Germinal center (tissue), 1 donor: Measurements from ENCODE around the gene CEACAM3.

Source experiments
- DNase-seq: peaks from one replicate; pipeline ENCODE4 v3.0.0; 2012; ENCODE audit warnings: mixed read lengths, low spot score

CEACAM3 gene

DNA sequence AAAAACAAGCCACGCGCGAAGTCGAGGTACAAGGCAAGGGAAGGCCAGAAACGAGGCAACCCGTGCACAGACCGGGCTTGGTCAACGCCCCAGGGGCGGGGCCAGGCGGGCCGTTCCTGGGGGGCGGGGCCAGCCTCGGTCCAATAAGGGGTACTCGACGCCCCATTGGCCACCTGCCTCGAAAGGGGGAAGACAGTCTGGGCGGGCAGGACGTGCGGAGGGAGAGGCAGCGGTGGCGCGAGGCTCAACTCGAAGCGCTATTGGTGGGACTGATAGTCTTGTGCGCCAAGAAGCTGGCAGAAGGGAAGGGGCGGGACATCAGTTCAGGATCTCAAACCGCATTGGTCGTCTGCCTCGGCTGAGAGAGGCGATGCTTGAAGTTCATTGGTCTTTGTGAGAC lies 48.2 kb downstream of the CEACAM3 start, which contains the start of gene LYPD4:
Gene LYPD4 (minus strand): TSS at position 83 of the 400 bp plus-strand sequence. CDS start 5,398 bp downstream, outside the sequence.
- DNase-seq = no peak

DNA sequence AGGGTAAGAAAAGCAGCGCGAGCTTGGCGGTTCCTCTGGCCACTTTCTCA lies 48.4 kb downstream of the CEACAM3 start, which contains the start of gene DMRTC2:
Gene DMRTC2 (plus strand): TSS at position 42 of the 50 bp plus-strand sequence. CDS start 2,387 bp downstream, outside the sequence.
- DNase-seq = no peak

DNA sequence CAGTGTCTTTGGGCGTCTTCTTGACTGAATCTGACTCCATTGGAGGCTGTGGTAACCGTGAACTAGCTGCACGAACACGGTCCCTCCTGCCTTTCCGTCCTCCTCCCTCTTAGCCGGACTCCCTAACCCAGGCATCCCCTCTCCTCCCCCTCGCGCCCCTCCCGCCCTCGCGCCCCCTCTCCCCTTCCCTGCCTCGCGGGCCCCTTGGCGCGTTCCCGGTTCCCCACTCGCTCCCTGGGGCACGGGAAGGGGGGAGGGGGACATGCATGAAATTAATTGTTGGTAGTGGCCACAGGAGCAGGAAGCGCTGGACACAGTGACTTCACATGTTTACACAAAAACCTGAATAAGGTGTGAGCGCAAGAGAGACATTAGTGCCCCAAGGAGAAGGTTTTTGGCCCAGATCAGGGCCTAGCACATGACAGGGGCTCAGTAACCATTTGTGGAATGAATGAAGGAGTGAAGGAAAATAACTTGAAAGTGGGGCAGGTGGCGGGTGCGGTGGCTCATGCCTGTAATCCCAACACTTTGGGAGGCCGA lies 48.7 kb downstream of the CEACAM3 start:
- no peak for DNase-seq

DNA sequence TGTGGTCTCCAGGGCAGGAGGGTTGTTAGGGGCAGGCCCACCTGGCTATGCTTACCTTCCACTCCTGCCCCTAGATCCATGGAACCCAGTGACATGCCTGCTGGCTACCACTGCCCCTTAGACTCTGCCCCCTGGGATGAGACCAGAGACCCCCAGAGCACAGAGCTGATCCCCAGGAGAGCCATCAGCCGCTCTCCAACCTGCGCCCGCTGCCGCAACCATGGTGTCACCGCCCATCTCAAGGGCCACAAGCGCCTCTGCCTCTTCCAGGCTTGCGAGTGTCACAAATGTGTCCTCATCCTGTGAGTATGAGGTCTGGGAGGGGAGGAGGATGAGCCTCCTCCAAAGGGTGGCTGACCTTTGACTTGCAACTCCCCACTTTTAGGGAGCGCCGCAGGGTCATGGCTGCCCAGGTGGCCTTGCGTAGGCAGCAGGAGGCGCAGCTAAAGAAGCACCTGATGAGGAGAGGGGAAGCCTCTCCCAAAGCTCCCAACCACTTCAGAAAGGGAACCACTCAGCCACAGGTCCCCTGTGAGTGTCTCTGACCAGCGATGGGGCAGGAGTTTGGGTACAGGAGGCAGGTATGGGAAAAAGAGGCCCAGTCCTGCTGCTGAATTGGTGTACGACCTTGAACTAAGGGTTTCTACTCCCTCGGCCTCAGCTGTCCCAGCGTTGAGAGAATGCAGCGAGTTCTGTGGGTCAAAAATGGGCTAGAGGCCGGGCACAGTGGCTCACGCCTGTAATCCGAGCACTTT lies 51.1 kb downstream of the CEACAM3 start:
- DNase-seq = no peak

DNA sequence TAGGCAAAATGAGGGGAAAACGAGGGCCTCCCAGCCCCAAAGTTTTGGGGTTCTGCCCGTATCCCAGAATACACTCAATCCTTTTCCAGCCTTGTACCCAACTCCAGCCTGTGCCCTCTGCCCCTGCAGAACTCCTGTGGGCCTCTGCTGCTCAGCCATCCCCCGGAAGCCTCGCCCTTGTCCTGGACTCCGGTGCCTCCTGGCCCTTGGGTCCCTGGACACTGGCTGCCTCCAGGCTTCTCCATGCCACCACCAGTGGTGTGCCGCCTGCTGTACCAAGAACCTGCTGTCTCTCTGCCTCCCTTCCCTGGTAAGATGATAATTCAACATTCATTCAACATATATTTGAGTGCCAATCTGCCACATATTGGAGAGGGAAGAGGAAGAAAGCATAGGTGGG lies 52.3 kb downstream of the CEACAM3 start:
- DNase-seq = no peak

DNA sequence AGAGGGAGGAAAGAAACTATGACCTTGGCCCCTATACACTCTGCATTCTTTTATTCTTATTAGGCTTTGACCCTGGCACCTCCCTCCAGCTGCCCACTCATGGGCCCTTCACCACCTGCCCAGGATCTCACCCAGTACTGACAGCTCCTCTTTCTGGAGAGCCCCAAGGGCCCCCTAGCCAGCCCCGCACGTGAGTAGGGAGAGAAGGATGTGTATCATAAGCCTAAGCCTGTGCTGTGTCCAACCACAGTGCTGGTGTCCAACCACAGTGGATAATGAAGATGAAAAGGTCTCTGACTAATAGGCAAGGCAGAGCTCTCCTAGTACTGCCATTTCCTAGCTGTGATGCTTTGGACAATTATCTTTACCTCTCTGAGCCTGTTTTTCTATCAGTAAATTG lies 52.7 kb downstream of the CEACAM3 start:
- no peak for DNase-seq

DNA sequence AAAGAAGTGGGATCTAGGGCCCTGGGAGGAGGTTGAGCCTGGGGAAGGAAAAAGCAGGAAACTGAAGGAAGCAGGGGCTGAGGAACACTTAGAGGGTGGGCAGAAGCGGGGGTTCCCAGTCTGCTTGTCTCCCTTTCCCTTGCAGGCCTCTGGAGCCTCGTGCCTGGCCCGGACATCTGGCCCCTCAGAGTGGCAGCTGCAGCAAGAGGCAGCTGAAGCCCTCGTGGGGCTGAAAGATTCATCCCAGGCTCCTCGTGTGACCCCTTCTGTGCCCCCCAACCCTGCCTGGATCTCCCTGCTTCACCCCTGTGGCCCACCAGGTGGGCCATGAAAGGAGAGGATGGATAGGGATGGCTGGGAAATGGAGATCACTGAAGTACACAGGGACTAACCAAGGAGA lies 54.0 kb downstream of the CEACAM3 start:
- no peak for DNase-seq

DNA sequence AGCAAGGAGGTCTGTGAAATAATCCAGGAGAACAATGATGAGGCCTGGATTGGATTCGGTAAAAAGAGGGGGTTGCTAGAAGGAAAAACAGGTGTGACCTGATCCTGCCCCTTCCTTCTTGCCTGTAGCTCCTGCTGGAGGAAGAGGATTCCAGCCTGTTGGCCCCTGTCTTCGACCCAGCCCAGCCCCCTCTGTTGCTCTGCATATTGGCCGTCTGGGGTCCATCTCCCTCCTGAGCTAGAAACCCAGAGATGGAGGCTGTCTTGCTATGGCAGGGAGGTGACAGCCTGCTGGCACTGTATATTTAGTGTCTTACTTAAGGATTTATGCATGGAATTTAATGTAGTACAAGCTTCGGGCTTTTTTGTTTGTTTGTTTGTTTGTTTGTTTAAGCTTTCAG lies 55.1 kb downstream of the CEACAM3 start:
- no peak for DNase-seq

DNA sequence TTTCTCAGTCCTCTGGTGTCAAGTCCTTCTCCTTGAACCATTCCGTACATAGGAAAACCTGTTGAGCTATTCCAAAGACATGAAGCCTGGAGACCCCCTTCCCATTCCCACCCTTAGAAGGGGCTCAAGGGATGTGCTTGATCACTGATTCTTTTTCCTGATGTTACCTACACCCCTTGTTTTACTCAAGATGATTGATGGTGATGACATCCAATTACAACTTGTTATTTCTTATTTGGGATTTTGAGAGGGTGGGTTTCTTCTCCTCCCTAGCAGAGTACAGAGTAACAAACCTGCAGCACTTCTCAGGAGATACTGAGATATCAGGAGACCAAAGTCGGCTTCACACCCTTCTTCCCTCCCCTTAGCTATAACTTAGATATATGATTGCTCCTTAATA lies 57.0 kb downstream of the CEACAM3 start:
- DNase-seq = no peak

DNA sequence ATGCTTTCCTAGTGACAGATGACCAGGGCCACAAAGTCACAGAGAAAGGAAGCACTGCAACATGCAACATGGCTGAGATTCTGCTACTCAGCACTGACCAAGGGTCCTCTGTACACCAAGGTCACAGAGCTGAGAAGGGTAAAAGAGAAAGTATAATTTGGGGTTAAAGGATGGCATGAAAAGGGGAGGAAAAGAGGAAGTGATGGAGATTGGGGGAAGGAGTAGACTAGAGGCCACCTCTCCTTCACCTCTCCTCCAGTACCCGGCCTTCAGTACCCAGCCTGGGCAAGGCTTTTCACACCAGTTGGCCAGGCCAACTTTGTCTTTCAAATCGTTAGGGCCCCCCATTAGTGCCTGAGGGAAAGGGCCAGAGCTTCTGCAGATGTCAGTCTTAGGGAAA lies 57.4 kb downstream of the CEACAM3 start:
- DNase-seq = no peak

DNA sequence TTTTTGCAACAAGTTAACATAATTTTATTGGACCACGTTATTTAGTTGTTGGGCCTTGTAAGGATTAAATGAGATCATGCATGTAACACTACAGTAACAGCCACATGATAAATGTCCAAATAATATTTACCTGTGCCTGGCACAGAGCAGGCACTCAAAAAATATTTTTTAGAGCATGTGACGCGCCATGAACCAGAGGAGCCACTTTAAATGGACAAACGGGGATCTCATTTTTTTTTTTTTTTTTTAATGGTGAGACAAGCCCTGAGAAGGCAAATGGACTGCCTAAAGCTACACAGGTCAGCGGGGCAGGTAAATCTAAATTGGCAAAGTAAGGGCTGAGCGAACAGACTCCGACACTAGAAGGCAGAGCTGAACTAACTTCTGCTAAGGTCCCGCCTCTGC lies 62.8 kb downstream of the CEACAM3 start:
- no peak for DNase-seq

DNA sequence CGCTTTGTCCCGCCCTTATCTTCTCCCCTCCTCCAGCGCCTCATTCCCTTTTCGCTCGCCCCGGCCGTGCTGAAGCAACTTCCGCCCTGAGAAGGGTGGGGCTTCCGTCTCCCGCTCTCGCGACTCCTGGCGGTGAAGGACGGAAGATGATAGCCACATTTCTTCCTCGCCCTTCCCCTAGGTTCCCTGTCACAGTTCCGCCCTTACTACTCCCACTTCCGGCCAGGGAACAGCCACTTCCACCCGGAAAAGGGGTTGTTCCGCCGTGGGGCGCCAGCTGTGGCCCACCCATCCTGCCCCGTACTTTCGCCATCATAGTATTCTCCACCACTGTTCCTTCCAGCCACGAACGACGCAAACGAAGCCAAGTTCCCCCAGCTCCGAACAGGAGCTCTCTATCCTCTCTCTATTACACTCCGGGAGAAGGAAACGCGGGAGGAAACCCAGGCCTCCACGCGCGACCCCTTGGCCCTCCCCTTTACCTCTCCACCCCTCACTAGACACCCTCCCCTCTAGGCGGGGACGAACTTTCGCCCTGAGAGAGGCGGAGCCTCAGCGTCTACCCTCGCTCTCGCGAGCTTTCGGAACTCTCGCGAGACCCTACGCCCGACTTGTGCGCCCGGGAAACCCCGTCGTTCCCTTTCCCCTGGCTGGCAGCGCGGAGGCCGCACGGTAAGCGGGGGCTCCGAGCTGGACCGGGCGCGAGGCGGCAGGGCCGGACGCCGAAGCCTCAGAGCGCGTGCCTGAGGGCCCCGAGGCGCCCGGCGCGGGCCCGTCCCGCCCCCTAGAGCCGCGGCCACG lies 63.4 kb downstream of the CEACAM3 start, which contains the start of gene RPS19:
Gene RPS19 (plus strand): TSS at position 638 of the 801 bp plus-strand sequence. CDS start 520 bp downstream, outside the sequence.
- peak; percentile 95 for DNase-seq

DNA sequence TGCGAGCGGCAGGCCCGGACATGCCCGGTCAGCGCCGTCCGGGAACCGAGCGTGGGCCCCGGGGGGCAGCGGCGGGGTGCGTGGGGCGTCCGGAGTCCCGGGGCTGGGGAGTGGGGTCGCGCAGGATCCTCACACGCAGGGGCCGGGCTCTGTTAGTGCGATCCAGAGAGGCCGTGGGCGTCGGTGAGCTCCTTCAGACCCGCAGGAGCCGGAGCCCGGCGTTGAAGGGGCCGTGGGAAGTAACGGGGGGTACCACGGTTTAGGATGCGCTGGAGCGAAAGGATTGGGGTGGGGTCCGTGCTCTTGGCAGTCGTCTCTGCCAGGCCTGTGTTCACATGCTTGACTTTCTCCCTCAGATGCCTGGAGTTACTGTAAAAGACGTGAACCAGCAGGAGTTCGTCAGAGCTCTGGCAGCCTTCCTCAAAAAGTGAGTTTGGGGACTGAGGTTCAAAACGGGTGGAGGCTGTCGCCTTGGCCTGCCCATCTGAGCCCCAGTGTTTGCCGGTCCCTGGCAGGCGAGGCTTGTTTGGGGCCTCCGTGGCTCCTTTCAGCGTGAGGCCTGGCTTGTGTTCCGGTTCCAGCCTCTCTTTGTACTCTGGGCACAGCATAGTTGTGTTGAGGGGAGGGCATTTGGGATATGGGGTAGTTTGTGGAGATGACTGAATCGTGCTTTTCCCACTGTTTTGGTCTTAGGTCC lies 64.2 kb downstream of the CEACAM3 start:
- no peak for DNase-seq
